ENCODE measurements around the gene USP37.

The USP37 gene

GRCh38 chr2:218434456-218434855, 133.7 kb downstream of the USP37 start:
- Histone ChIP-seq H3K9me3 (ENCODE audit: control insufficient read depth, low read length) (no peaks in the 10 kb centered on the region), H3K4me3 (ENCODE audit: low read length) (no peak overlapping the region), H3K36me3 (ENCODE audit: control insufficient read depth, insufficient read depth, low read length) (no peaks in the 10 kb centered on the region), H3K9ac (ENCODE audit: low read length) (no peak overlapping the region), H3K4me1 (ENCODE audit: control insufficient read depth, insufficient read depth, low read length) (peaks cover 6% of the 10 kb centered on the region), H3K27me3 (ENCODE audit: control insufficient read depth, insufficient read depth, low read length) (no peaks in the 10 kb centered on the region)

- Histone ChIP-seq H3K4me3 (ENCODE audit: low read length) (no peak overlapping the region), H3K9ac (ENCODE audit: low read length) (no peak overlapping the region), H3K27me3 (ENCODE audit: control insufficient read depth, insufficient read depth, low read length) (no peaks in the 10 kb centered on the region), H3K36me3 (ENCODE audit: control insufficient read depth, insufficient read depth, low read length) (peaks cover 3% of the 10 kb centered on the region), H3K9me3 (ENCODE audit: control insufficient read depth, low read length) (no peaks in the 10 kb centered on the region), H3K4me1 (ENCODE audit: control insufficient read depth, insufficient read depth, low read length) (no peaks in the 10 kb centered on the region)
Observed at GRCh38 chr2:218432676-218433365, 135.3 kb downstream of the USP37 start.

- Histone ChIP-seq H3K9ac (ENCODE audit: low read length) (no peak overlapping the region), H3K9me3 (ENCODE audit: control insufficient read depth, low read length) (no peaks in the 10 kb centered on the region), H3K4me3 (ENCODE audit: low read length) (no peak overlapping the region), H3K36me3 (ENCODE audit: control insufficient read depth, insufficient read depth, low read length) (peaks cover 3% of the 10 kb centered on the region), H3K27me3 (ENCODE audit: control insufficient read depth, insufficient read depth, low read length) (no peaks in the 10 kb centered on the region), H3K4me1 (ENCODE audit: control insufficient read depth, insufficient read depth, low read length) (no peaks in the 10 kb centered on the region)
Observed at GRCh38 chr2:218431878-218432277, 136.3 kb downstream of the USP37 start.

GRCh38 chr2:218430721-218431120, 137.4 kb downstream of the USP37 start:
- H3K9ac ChIP-seq (ENCODE audit: low read length): no peak overlapping the region
- no peaks in the 10 kb centered on the region for H3K4me1 ChIP-seq (ENCODE audit: control insufficient read depth, insufficient read depth, low read length)
- peaks cover 3% of the 10 kb centered on the region for H3K36me3 ChIP-seq (ENCODE audit: control insufficient read depth, insufficient read depth, low read length)
- no peak overlapping the region for H3K4me3 ChIP-seq (ENCODE audit: low read length)
- no peaks in the 10 kb centered on the region for H3K9me3 ChIP-seq (ENCODE audit: control insufficient read depth, low read length)
- H3K27me3 ChIP-seq (ENCODE audit: control insufficient read depth, insufficient read depth, low read length): no peaks in the 10 kb centered on the region

GRCh38 chr2:218429911-218430692, 138.0 kb downstream of the USP37 start:
- no peak overlapping the region for H3K9ac ChIP-seq (ENCODE audit: low read length)
- H3K4me3 ChIP-seq (ENCODE audit: low read length): no peak overlapping the region
- no peaks in the 10 kb centered on the region for H3K27me3 ChIP-seq (ENCODE audit: control insufficient read depth, insufficient read depth, low read length)
- peaks cover 3% of the 10 kb centered on the region for H3K36me3 ChIP-seq (ENCODE audit: control insufficient read depth, insufficient read depth, low read length)
- no peaks in the 10 kb centered on the region for H3K4me1 ChIP-seq (ENCODE audit: control insufficient read depth, insufficient read depth, low read length)
- no peaks in the 10 kb centered on the region for H3K9me3 ChIP-seq (ENCODE audit: control insufficient read depth, low read length)

GRCh38 chr2:218428846-218429558, 139.1 kb downstream of the USP37 start:
- Histone ChIP-seq H3K27me3 (ENCODE audit: control insufficient read depth, insufficient read depth, low read length) (no peaks in the 10 kb centered on the region), H3K4me1 (ENCODE audit: control insufficient read depth, insufficient read depth, low read length) (no peaks in the 10 kb centered on the region), H3K9ac (ENCODE audit: low read length) (no peak overlapping the region), H3K9me3 (ENCODE audit: control insufficient read depth, low read length) (no peaks in the 10 kb centered on the region), H3K4me3 (ENCODE audit: low read length) (no peak overlapping the region), H3K36me3 (ENCODE audit: control insufficient read depth, insufficient read depth, low read length) (peaks cover 3% of the 10 kb centered on the region)

GRCh38 chr2:218427741-218428140, 140.4 kb downstream of the USP37 start:
- Histone ChIP-seq H3K4me1 (ENCODE audit: control insufficient read depth, insufficient read depth, low read length) (no peaks in the 10 kb centered on the region), H3K9ac (ENCODE audit: low read length) (no peak overlapping the region), H3K4me3 (ENCODE audit: low read length) (no peak overlapping the region), H3K36me3 (ENCODE audit: control insufficient read depth, insufficient read depth, low read length) (peaks cover 3% of the 10 kb centered on the region), H3K27me3 (ENCODE audit: control insufficient read depth, insufficient read depth, low read length) (no peaks in the 10 kb centered on the region), H3K9me3 (ENCODE audit: control insufficient read depth, low read length) (no peaks in the 10 kb centered on the region)

GRCh38 chr2:218425531-218425930, 142.6 kb downstream of the USP37 start:
- Histone ChIP-seq H3K9me3 (ENCODE audit: control insufficient read depth, low read length) (no peaks in the 10 kb centered on the region), H3K27me3 (ENCODE audit: control insufficient read depth, insufficient read depth, low read length) (no peaks in the 10 kb centered on the region), H3K4me3 (ENCODE audit: low read length) (no peak overlapping the region), H3K36me3 (ENCODE audit: control insufficient read depth, insufficient read depth, low read length) (peaks cover 3% of the 10 kb centered on the region), H3K9ac (ENCODE audit: low read length) (no peak overlapping the region), H3K4me1 (ENCODE audit: control insufficient read depth, insufficient read depth, low read length) (peaks cover 18% of the 10 kb centered on the region)

GRCh38 chr2:218423584-218423983, 144.6 kb downstream of the USP37 start:
- no peaks in the 10 kb centered on the region for H3K27me3 ChIP-seq (ENCODE audit: control insufficient read depth, insufficient read depth, low read length)
- H3K4me1 ChIP-seq (ENCODE audit: control insufficient read depth, insufficient read depth, low read length): peaks cover 29% of the 10 kb centered on the region
- no peaks in the 10 kb centered on the region for H3K9me3 ChIP-seq (ENCODE audit: control insufficient read depth, low read length)
- no peak overlapping the region for H3K4me3 ChIP-seq (ENCODE audit: low read length)
- peaks cover 3% of the 10 kb centered on the region for H3K36me3 ChIP-seq (ENCODE audit: control insufficient read depth, insufficient read depth, low read length)
- H3K9ac ChIP-seq (ENCODE audit: low read length): no peak overlapping the region

GRCh38 chr2:218422403-218423086, 145.6 kb downstream of the USP37 start:
- H3K4me3 ChIP-seq (ENCODE audit: low read length): no peak overlapping the region
- peaks cover 32% of the 10 kb centered on the region for H3K4me1 ChIP-seq (ENCODE audit: control insufficient read depth, insufficient read depth, low read length)
- no peaks in the 10 kb centered on the region for H3K36me3 ChIP-seq (ENCODE audit: control insufficient read depth, insufficient read depth, low read length)
- no peaks in the 10 kb centered on the region for H3K9me3 ChIP-seq (ENCODE audit: control insufficient read depth, low read length)
- no peaks in the 10 kb centered on the region for H3K27me3 ChIP-seq (ENCODE audit: control insufficient read depth, insufficient read depth, low read length)
- H3K9ac ChIP-seq (ENCODE audit: low read length): peak overlapping the region; percentile 15

- Histone ChIP-seq H3K9ac (ENCODE audit: low read length) (peak overlapping the region; percentile 57), H3K27me3 (ENCODE audit: control insufficient read depth, insufficient read depth, low read length) (no peaks in the 10 kb centered on the region), H3K4me3 (ENCODE audit: low read length) (peak overlapping the region; percentile 25), H3K9me3 (ENCODE audit: control insufficient read depth, low read length) (no peaks in the 10 kb centered on the region), H3K36me3 (ENCODE audit: control insufficient read depth, insufficient read depth, low read length) (no peaks in the 10 kb centered on the region), H3K4me1 (ENCODE audit: control insufficient read depth, insufficient read depth, low read length) (peaks cover 32% of the 10 kb centered on the region)
Observed at GRCh38 chr2:218421027-218421426, 147.1 kb downstream of the USP37 start.
